GM23248 (cell line): ENCODE results near the gene EPHB3.

Source experiments
- EZH2 ChIP-seq: fragments of 200-600 bp; sonication (generic); IDR thresholded peaks from 2 replicates; pipeline ENCODE4 v1.6.1; 2018; ENCODE audit warnings: antibody characterized with exemption, mild to moderate bottlenecking; ENCODE audit not compliant: insufficient read depth, poor library complexity, severe bottlenecking
- EZH2phosphoT487 ChIP-seq: fragments of 200-600 bp; sonication (generic); IDR thresholded peaks from 2 replicates; pipeline ENCODE4 v1.6.1; 2018; ENCODE audit warnings: antibody characterized with exemption, moderate library complexity, mild to moderate bottlenecking, low read depth; ENCODE audit not compliant: insufficient read depth

DNA sequence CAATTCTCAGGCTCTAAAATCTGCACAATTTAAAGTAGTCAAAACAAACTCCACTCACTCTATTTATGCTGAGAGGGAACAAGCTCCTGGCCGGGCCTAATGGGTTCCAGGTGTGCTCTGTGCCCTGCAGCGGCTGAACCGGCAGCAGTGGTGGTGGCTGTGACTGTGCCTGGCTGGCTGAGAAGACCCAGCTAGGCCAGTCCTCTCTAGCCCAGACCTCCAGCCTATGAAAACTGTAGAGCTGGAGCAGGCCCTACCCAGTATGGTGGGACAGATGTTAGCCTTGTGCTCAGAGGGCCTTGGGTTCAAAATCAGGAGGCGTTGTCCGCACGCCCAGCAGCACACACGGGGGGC lies 37.0 kb downstream of the EPHB3 start:
- no peak for TF ChIP-seq EZH2
- TF ChIP-seq EZH2phosphoT487 = no peak
